ENCODE results near the gene MKNK1. TPM values are rescaled to one million over a fixed set of nuclear protein-coding genes. Genes with fewer than 3 reads are reported as not detected.

The MKNK1 gene
- total and polyA plus RNA-seq, 2 of the 8 experiments (the other 6 are each of a cell fraction or from before 2014, with no cell fraction given) = 13.9 to 21.5 TPM

- peaks cover 3% of the 10 kb centered on the region; the same call in 1 of the 2 replicates for H3K79me1 ChIP-seq (ENCODE audit: low read depth, low read length)
- no peaks in the 10 kb centered on the region for H3K9me3 ChIP-seq (ENCODE audit: insufficient read depth in 2 of 2, low read depth in 1 of 2, low read length in 1 of 2)
- no peak overlapping the region for H2BK12ac ChIP-seq (ENCODE audit: low read depth, low read length)
- H3K4ac ChIP-seq (replicated peaks; ENCODE audit: insufficient read length, low read depth, low read length) = no peak overlapping the region
- no peak overlapping the region for H2BK20ac ChIP-seq (ENCODE audit: low read length)
- H2BK120ac ChIP-seq (replicated peaks; ENCODE audit: low read depth, low read length) = no peak overlapping the region
- no peaks in the 10 kb centered on the region for H3K79me2 ChIP-seq (ENCODE audit: control insufficient read depth in 1 of 2, insufficient read depth in 2 of 2, low read length in 2 of 2)
- H3K4me3 ChIP-seq (ENCODE audit: extremely low read depth in 1 of 4, insufficient read depth in 2 of 4, low read depth in 3 of 4, low read length in 4 of 4) = no peak overlapping the region
- no peak overlapping the region for H4K5ac ChIP-seq (ENCODE audit: insufficient read length, low read depth, low read length)
- no peak overlapping the region for H3K9ac ChIP-seq (replicated peaks in 1 of 4; ENCODE audit: extremely low read depth in 1 of 4, low read depth in 3 of 4, low read length in 3 of 4)
- 94% methylated on average over 3 of the region's 3 CpGs; no CpG with 5 or more reads in 1 of the 2 experiments for WGBS, 2 experiments (ENCODE audit: extremely low coverage in 1 of 2, insufficient coverage in 1 of 2, insufficient read length in 1 of 2, insufficient replicate concordance in 2 of 2, low coverage in 1 of 2, low lambda C conversion rate in 2 of 2, missing lambda C conversion rate in 1 of 2)
- DNase-seq (ENCODE audit: low read depth in 1 of 2, low spot score in 2 of 2) (no peak), FAIRE-seq (no peak)
- no peak overlapping the region for H3K4me2 ChIP-seq (ENCODE audit: insufficient read depth in 1 of 2, low read depth in 2 of 2, low read length in 2 of 2)
- no peak for TF ChIP-seq RNF2 (IDR thresholded peaks at IDR 0.05; ENCODE audit: borderline replicate concordance, low read depth, low read length, missing control alignments, poor library complexity, severe bottlenecking)
- TF ChIP-seq RFX5 (IDR thresholded peaks at IDR 0.05; ENCODE audit: borderline replicate concordance, low read depth, low read length) = no peak
- ChIA-PET POLR2A (ENCODE audit: partially characterized antibody) (interaction anchor here (0.9 to 1.5 kb wide), 2 partner anchors 125 to 182 kb away, joined by 3 read pairs; no protein-coding TSS in a partner anchor), CTCF (ENCODE audit: partially characterized antibody) (interaction anchor here (0.9 to 10.7 kb wide), 10 partner anchors 13 to 124 kb away, joined by 3 to 126 read pairs (median 4); partner anchors contain the start of gene MOB3C)
- H2BK5ac ChIP-seq (ENCODE audit: low read depth, low read length) = no peak overlapping the region
- no peak overlapping the region for H2AK5ac ChIP-seq (ENCODE audit: low read depth, low read length)
- H3K23ac ChIP-seq (ENCODE audit: insufficient read length) = no peak overlapping the region
- no peak overlapping the region for H4K8ac ChIP-seq (ENCODE audit: extremely low read depth, insufficient read depth, low read length)
- peaks cover 0 to 3% of the 10 kb centered on the region in 2 experiments for H4K20me1 ChIP-seq (replicated peaks in 1 of 2; ENCODE audit: control insufficient read depth in 1 of 2, insufficient read depth in 2 of 2, low read length in 2 of 2)
- H3K36me3 ChIP-seq (ENCODE audit: control insufficient read depth in 2 of 4, insufficient read depth in 4 of 4, low read length in 3 of 4) = no peaks in the 10 kb centered on the region
- no peak overlapping the region for H3K27ac ChIP-seq (ENCODE audit: low read depth, low read length)
- H2AFZ ChIP-seq (ENCODE audit: low read length) = no peak overlapping the region
- no peak overlapping the region for H3K18ac ChIP-seq (ENCODE audit: extremely low read depth, low read length)
- peaks cover 0 to 8% (median 3%) of the 10 kb centered on the region in 4 experiments; a peak in 4 of 7 replicates for H3K4me1 ChIP-seq (replicated peaks in 1 of 4; ENCODE audit: control insufficient read depth in 3 of 4, insufficient read depth in 4 of 4, low read length in 3 of 4)
- no peak overlapping the region for H4K91ac ChIP-seq (replicated peaks; ENCODE audit: insufficient read length, low read length)
- H3K27me3 ChIP-seq (replicated peaks in 1 of 4; ENCODE audit: control insufficient read depth in 3 of 4, extremely low read depth in 1 of 4, insufficient read depth in 3 of 4, low read length in 3 of 4) = 0 out of 7 replicates have a peak, but pooled peaks cover 0 to 2% (median 0%) of the 10 kb centered on the region in 4 experiments
- H3K23me2 ChIP-seq (ENCODE audit: low read depth, low read length) = peaks cover 6% of the 10 kb centered on the region; the same call in 1 of the 2 replicates
- H3K56ac ChIP-seq (replicated peaks; ENCODE audit: insufficient read length, low read depth, low read length) = no peak overlapping the region
- H3K14ac ChIP-seq (ENCODE audit: insufficient read length) = no peak overlapping the region
- no peak overlapping the region for H2BK15ac ChIP-seq (ENCODE audit: low read length)
Observed at GRCh38 chr1:46601257-46602007, 2.6 kb downstream of the MKNK1 start.

Data from H1 (cell line).